HEK293 (cell line): ENCODE data around the gene HMGN2.

Experiments
- CTCF ChIP-seq: fragments of 450-650 bp; formaldehyde crosslinking; IDR thresholded peaks from 2 replicates; pipeline ENCODE4 v1.5.1; 2016; ENCODE audit warnings: missing biosample characterization, missing genetic modification characterization
- FEZF1 ChIP-seq: fragments of 450-650 bp; formaldehyde crosslinking; IDR thresholded peaks from 2 replicates; pipeline ENCODE4 v1.5.1; 2016; ENCODE audit warnings: missing biosample characterization, missing genetic modification characterization
- GLIS1 ChIP-seq: fragments of 450-650 bp; formaldehyde crosslinking; IDR thresholded peaks from 2 replicates; pipeline ENCODE4 v1.5.1; 2016; ENCODE audit warnings: missing biosample characterization, missing genetic modification characterization
- KLF9 ChIP-seq: fragments of 450-650 bp; formaldehyde crosslinking; IDR thresholded peaks from 2 replicates; pipeline ENCODE4 v1.5.1; 2016; ENCODE audit warnings: missing biosample characterization, missing genetic modification characterization, low read depth
- OSR2 ChIP-seq: fragments of 450-650 bp; formaldehyde crosslinking; IDR thresholded peaks from 2 replicates; pipeline ENCODE4 v1.5.1; 2016; ENCODE audit warnings: missing biosample characterization, missing genetic modification characterization
- PRDM1 ChIP-seq: fragments of 450-650 bp; formaldehyde crosslinking; IDR thresholded peaks from 2 replicates; pipeline ENCODE4; 2016; ENCODE audit warnings: missing biosample characterization, missing genetic modification characterization
- PRDM10 ChIP-seq: fragments of 450-650 bp; formaldehyde crosslinking; IDR thresholded peaks from 2 replicates; pipeline ENCODE4 v1.5.1; 2016; ENCODE audit warnings: missing biosample characterization, missing genetic modification characterization
- PRDM6 ChIP-seq: fragments of 450-650 bp; formaldehyde crosslinking; IDR thresholded peaks from 2 replicates; pipeline ENCODE4 v1.5.1; 2017; ENCODE audit warnings: missing biosample characterization, missing genetic modification characterization
- RBAK ChIP-seq: fragments of 450-650 bp; formaldehyde crosslinking; IDR thresholded peaks from 2 replicates; pipeline ENCODE4 v1.5.1; 2016; ENCODE audit warnings: missing biosample characterization, missing genetic modification characterization
- REPIN1 ChIP-seq: fragments of 450-650 bp; formaldehyde crosslinking; IDR thresholded peaks from 2 replicates; pipeline ENCODE4 v1.5.1; 2017; ENCODE audit warnings: missing biosample characterization, missing genetic modification characterization, low read depth
- SCRT2 ChIP-seq: fragments of 450-650 bp; formaldehyde crosslinking; IDR thresholded peaks from 2 replicates; pipeline ENCODE4 v1.5.1; 2016; ENCODE audit warnings: missing biosample characterization, missing genetic modification characterization
- SP7 ChIP-seq: fragments of 450-650 bp; formaldehyde crosslinking; IDR thresholded peaks from 2 replicates; pipeline ENCODE4 v1.5.1; 2016; ENCODE audit warnings: missing biosample characterization, missing genetic modification characterization
- ZBTB17 ChIP-seq: fragments of 450-650 bp; formaldehyde crosslinking; IDR thresholded peaks from 2 replicates; pipeline ENCODE4 v1.5.1; 2016; ENCODE audit warnings: missing biosample characterization, missing genetic modification characterization
- ZBTB6 ChIP-seq: fragments of 450-650 bp; formaldehyde crosslinking; IDR thresholded peaks from 2 replicates; pipeline ENCODE4 v1.5.1; 2017; ENCODE audit warnings: missing biosample characterization, missing genetic modification characterization
- ZFHX2 ChIP-seq: fragments of 450-650 bp; formaldehyde crosslinking; conservative IDR thresholded peaks from 2 replicates; pipeline ENCODE4 v1.5.1; 2016; ENCODE audit warnings: missing biosample characterization, missing genetic modification characterization
- ZFP41 ChIP-seq: fragments of 450-650 bp; formaldehyde crosslinking; IDR thresholded peaks from 2 replicates; pipeline ENCODE4 v1.5.1; 2016; ENCODE audit warnings: missing biosample characterization, missing genetic modification characterization, borderline replicate concordance
- ZNF324 ChIP-seq: fragments of 450-650 bp; formaldehyde crosslinking; IDR thresholded peaks from 2 replicates; pipeline ENCODE4 v1.5.1; 2016; ENCODE audit warnings: missing biosample characterization, missing genetic modification characterization
- ZNF341 ChIP-seq: fragments of 450-650 bp; formaldehyde crosslinking; IDR thresholded peaks from 2 replicates; pipeline ENCODE4; 2016; ENCODE audit warnings: low read depth, missing biosample characterization, missing genetic modification characterization
- ZNF488 ChIP-seq: fragments of 450-650 bp; formaldehyde crosslinking; IDR thresholded peaks from 2 replicates; pipeline ENCODE4 v1.5.1; 2016; ENCODE audit warnings: missing biosample characterization, missing genetic modification characterization
- ZNF529 ChIP-seq: fragments of 450-650 bp; formaldehyde crosslinking; IDR thresholded peaks from 2 replicates; pipeline ENCODE4 v1.5.1; 2017; ENCODE audit warnings: missing genetic modification characterization, missing biosample characterization; ENCODE audit not compliant: insufficient replicate concordance
- ZNF560 ChIP-seq: fragments of 450-650 bp; formaldehyde crosslinking; IDR thresholded peaks from 2 replicates; pipeline ENCODE4 v1.5.1; 2017; ENCODE audit warnings: missing biosample characterization, missing genetic modification characterization, borderline replicate concordance
- ZNF585B ChIP-seq: fragments of 450-650 bp; formaldehyde crosslinking; IDR thresholded peaks from 2 replicates; pipeline ENCODE4 v1.5.1; 2016; ENCODE audit warnings: missing biosample characterization, missing genetic modification characterization
- ZNF596 ChIP-seq: fragments of 450-650 bp; IDR thresholded peaks from 2 replicates; pipeline ENCODE4 v1.5.0; 2018; ENCODE audit warnings: missing biosample characterization, mild to moderate bottlenecking, missing genetic modification characterization, moderate library complexity
- ZNF658 ChIP-seq: fragments of 450-650 bp; formaldehyde crosslinking; IDR thresholded peaks from 2 replicates; pipeline ENCODE4; 2016; ENCODE audit warnings: missing biosample characterization, missing genetic modification characterization
- ZNF76 ChIP-seq: fragments of 450-650 bp; formaldehyde crosslinking; IDR thresholded peaks from 2 replicates; pipeline ENCODE4; 2016; ENCODE audit warnings: low read depth, missing biosample characterization, missing genetic modification characterization, borderline replicate concordance
- ZNF792 ChIP-seq: fragments of 450-650 bp; formaldehyde crosslinking; IDR thresholded peaks from 2 replicates; pipeline ENCODE4 v1.5.1; 2016; ENCODE audit warnings: missing biosample characterization, missing genetic modification characterization
- ZSCAN16 ChIP-seq: fragments of 450-650 bp; formaldehyde crosslinking; IDR thresholded peaks from 2 replicates; pipeline ENCODE4 v1.5.1; 2016; ENCODE audit warnings: missing biosample characterization, missing genetic modification characterization
- ZSCAN18 ChIP-seq: fragments of 450-650 bp; formaldehyde crosslinking; IDR thresholded peaks from 2 replicates; pipeline ENCODE4 v1.5.1; 2016; ENCODE audit warnings: missing biosample characterization, missing genetic modification characterization
- ZSCAN23 ChIP-seq: fragments of 450-650 bp; formaldehyde crosslinking; IDR thresholded peaks from 2 replicates; pipeline ENCODE4 v1.5.1; 2016; ENCODE audit warnings: missing biosample characterization, missing genetic modification characterization

HMGN2 gene

GRCh38 chr1:26472901-26473845, 933 bp downstream of the HMGN2 start (continued):
- TF ChIP-seq OSR2 (no peak; the same call in 1 of the 2 replicates), PRDM10 (tag by site-specific recombination) (peak; percentile 40; the same call in 1 of the 2 replicates), CTCF (tag by site-specific recombination) (no peak), RBAK (no peak), KLF9 (tag by site-specific recombination) (peak; percentile 97), ZNF529 (tag by site-specific recombination) (no peak), ZNF596 (0 out of 2 replicates have a peak, but pooled peaks have one; percentile 1), ZFHX2 (peak; percentile 98), SP7 (tag by site-specific recombination) (0 out of 2 replicates have a peak, but pooled peaks have one; percentile 43), REPIN1 (no peak), ZNF560 (no peak), SCRT2 (tag by site-specific recombination) (peak; percentile 99), PRDM6 (tag by site-specific recombination) (no peak), FEZF1 (tag by site-specific recombination) (no peak), ZNF792 (tag by site-specific recombination) (no peak), PRDM1 (tag by site-specific recombination) (no peak), ZNF341 (tag by site-specific recombination) (peak; percentile 80), ZNF324 (tag by site-specific recombination) (no peak), GLIS1 (tag by site-specific recombination) (no peak), ZNF76 (tag by site-specific recombination) (peak; percentile 75; the same call in 1 of the 2 replicates), ZFP41 (tag by site-specific recombination) (no peak), ZSCAN18 (tag by site-specific recombination) (no peak), ZNF585B (no peak), ZNF488 (tag by site-specific recombination) (no peak), ZSCAN16 (tag by site-specific recombination) (no peak), ZNF658 (tag by site-specific recombination) (no peak), ZSCAN23 (tag by site-specific recombination) (0 out of 2 replicates have a peak, but pooled peaks have one; percentile 14), ZBTB6 (tag by site-specific recombination) (no peak), ZBTB17 (tag by site-specific recombination) (peak; percentile 71)
